Fibroblast of mammary gland (primary cell): ENCODE measurements around the gene KDM7A.

ENCODE experiments used
- DNase-seq: peaks from one replicate; pipeline ENCODE4 v3.0.0-alpha.2; 2010; ENCODE audit warnings: low read depth
- H3K4me3 ChIP-seq: 2 replicates; pipeline ENCODE4 v1.5.1; 2011; ENCODE audit warnings: low read depth, mild to moderate bottlenecking, low read length, moderate library complexity; ENCODE audit not compliant: control insufficient read depth
- CTCF ChIP-seq: conservative IDR thresholded peaks from 2 replicates; pipeline ENCODE4 v1.5.1; 2011; ENCODE audit warnings: low read depth, low read length, inconsistent platforms; ENCODE audit not compliant: control insufficient read depth, insufficient read depth

The KDM7A gene

GRCh38 chr7:140085447-140085846 is 91.3 kb downstream of the KDM7A start:
- H3K4me3 ChIP-seq, result no peak overlapping the region
- DNase-seq, result no peak
- no peak for TF ChIP-seq CTCF

GRCh38 chr7:140084972-140085371 is 91.8 kb downstream of the KDM7A start:
- H3K4me3 ChIP-seq, result no peak overlapping the region
- DNase-seq, result no peak
- no peak for TF ChIP-seq CTCF

- no peak overlapping the region for H3K4me3 ChIP-seq
- no peak for DNase-seq
- TF ChIP-seq CTCF, result no peak
These were observed 92.6 kb downstream of the KDM7A start for GRCh38 chr7:140084142-140084655.

GRCh38 chr7:140082770-140083169 is 94.0 kb downstream of the KDM7A start:
- no peak for DNase-seq
- no peak overlapping the region for H3K4me3 ChIP-seq
- no peak for TF ChIP-seq CTCF

- no peak for DNase-seq
- H3K4me3 ChIP-seq, result no peak overlapping the region
- TF ChIP-seq CTCF, result no peak
These were observed 94.9 kb downstream of the KDM7A start for GRCh38 chr7:140081774-140082425.

GRCh38 chr7:140080919-140081318 is 95.9 kb downstream of the KDM7A start:
- H3K4me3 ChIP-seq, result no peak overlapping the region
- DNase-seq, result no peak
- TF ChIP-seq CTCF, result no peak
